Stomach (tissue), 4 donors: ENCODE measurements around the gene CWC25.

Experiments used
- CTCF ChIP-seq, 7 experiments: fragments of 450-650 bp in 4 of 7; fragments of 200-600 bp in 3 of 7; sonication (generic) in 3 of 7; IDR thresholded peaks; one replicate each; pipeline ENCODE4 v1.5.1; 2016 to 2019; ENCODE audit warnings: antibody characterized with exemption in 7 of 7, control low read depth in 2 of 7, mild to moderate bottlenecking in 1 of 7
- POLR2A ChIP-seq, 4 donors: fragments of 450-650 bp; IDR thresholded peaks; one replicate each; pipeline ENCODE4 v1.6.1; 2016; ENCODE audit warnings: antibody characterized with exemption in 4 of 4, control low read depth in 2 of 4, mild to moderate bottlenecking in 1 of 4, moderate library complexity in 1 of 4

GRCh38 chr17:38779965-38780752 is 45.0 kb downstream of the CWC25 start:
- TF ChIP-seq CTCF (IDR thresholded peaks at IDR 0.05) (no peak), POLR2A (IDR thresholded peaks at IDR 0.05) (no peak)
